ENCODE measurements around the gene CCDC157.

DNA sequence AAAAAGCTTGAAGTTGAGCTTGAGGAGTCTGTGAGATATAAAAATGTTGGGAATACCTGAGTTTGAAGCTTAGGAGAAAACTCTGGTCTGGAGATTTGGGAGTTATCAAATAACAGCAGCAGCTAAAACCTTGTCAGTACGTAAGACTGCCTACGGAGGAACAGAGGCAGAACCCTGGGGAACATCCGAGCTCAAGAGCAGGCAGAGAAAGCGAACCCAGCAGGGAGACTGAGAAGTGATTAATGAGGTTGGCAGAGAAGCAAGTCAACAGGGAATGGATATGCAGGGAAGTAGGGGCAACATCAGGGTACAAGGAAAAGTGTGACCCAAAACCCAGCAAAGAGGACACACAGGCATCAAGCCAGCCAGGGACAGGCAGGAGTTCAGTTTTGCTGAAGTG, 56.2 kb downstream of the CCDC157 start:
- TF ChIP-seq, protein P1, sequence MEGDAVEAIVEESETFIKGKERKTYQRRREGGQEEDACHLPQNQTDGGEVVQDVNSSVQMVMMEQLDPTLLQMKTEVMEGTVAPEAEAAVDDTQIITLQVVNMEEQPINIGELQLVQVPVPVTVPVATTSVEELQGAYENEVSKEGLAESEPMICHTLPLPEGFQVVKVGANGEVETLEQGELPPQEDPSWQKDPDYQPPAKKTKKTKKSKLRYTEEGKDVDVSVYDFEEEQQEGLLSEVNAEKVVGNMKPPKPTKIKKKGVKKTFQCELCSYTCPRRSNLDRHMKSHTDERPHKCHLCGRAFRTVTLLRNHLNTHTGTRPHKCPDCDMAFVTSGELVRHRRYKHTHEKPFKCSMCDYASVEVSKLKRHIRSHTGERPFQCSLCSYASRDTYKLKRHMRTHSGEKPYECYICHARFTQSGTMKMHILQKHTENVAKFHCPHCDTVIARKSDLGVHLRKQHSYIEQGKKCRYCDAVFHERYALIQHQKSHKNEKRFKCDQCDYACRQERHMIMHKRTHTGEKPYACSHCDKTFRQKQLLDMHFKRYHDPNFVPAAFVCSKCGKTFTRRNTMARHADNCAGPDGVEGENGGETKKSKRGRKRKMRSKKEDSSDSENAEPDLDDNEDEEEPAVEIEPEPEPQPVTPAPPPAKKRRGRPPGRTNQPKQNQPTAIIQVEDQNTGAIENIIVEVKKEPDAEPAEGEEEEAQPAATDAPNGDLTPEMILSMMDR (IDR thresholded peaks at IDR 0.05; ENCODE audit: poor library complexity, severe bottlenecking), result no peak
- TF ChIP-seq RAD21 (conservative IDR thresholded peaks at IDR 0.05), result no peak
- no peak for TF ChIP-seq TAF1 (IDR thresholded peaks at IDR 0.05; ENCODE audit: low read depth)
